Activated CD4-positive, alpha-beta T cell treated with anti-CD3 and anti-CD28 coated beads, Interleukin-2, amount 50 U/mL, for 4 hours (primary cell): ENCODE measurements around the gene RAB1A.
A peak's percentile ranks its signal among the peaks of the same experiment; 100 is the strongest.

Source experiments
- DNase-seq, 2 experiments: peaks; one replicate each; pipeline ENCODE4 v3.0.0-alpha.2; 2020

The RAB1A gene

GRCh38 chr2:65057391-65058052 lies 72.4 kb downstream of the RAB1A start:
- peak; percentile 33 to 42 for DNase-seq

DNA sequence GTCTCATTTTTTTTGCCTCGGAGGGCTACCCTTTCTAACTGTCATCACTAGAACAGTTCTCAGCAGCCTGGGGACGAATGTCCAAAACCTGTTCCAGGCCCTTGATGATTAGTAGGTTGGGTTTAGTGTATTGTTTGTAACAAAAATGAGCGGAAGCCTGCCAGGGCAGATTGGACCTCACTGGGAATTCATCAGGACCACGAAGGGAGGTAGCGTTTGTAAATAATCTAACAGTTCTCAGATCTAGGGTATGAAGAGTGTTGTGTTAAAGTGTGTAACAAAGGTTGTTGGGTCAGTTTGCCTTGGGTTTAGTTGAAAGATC lies 72.9 kb downstream of the RAB1A start:
- DNase-seq = no peak

DNA sequence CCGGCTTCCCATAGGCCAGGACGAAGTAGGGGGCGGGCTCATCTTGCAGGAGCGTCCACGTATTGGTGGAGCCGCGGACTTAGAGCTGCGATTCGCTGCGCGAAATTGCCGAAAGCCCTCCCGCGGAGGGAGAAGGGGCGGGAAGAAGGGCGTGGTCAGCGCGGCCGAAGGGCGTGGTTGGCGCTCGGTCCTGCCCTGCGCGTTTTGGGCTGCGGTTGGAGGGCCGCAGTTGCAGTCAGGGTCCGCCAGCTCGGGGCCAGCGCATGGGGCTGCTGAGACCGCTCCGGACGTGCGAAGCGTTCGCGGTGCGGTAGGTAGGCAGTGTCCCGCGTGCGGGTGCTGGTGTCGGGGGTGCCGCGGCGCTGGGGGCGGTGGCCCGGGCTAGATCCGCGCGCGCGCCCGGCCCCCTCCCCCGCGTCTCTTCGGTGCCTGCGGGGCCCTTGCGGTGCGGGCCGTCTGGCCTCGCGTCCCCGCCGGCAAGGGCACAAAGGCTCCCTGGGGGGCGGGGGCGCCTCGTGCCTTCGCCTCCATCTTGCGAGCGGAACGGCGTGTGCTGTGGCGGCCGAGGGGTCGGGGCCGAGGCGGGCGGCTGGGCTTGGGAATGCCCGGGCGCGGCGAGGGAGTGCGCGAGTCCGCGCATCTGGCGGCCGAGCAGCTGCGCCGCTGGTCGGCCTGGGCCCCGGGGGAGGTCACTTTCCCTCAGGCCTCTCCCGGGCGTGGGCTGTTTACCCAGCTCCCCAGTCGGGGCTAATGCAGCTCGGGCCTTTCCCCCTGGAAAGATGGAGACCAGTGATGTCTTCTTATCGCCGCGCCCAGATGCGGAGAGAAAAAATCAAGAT lies 73.5 kb downstream of the RAB1A start, which contains the start of gene CEP68:
Gene CEP68 (plus strand): TSS at position 202 of the 839 bp plus-strand sequence. CDS start 13,029 bp downstream, outside the sequence.
- DNase-seq = peak; percentile 95 to 96

DNA sequence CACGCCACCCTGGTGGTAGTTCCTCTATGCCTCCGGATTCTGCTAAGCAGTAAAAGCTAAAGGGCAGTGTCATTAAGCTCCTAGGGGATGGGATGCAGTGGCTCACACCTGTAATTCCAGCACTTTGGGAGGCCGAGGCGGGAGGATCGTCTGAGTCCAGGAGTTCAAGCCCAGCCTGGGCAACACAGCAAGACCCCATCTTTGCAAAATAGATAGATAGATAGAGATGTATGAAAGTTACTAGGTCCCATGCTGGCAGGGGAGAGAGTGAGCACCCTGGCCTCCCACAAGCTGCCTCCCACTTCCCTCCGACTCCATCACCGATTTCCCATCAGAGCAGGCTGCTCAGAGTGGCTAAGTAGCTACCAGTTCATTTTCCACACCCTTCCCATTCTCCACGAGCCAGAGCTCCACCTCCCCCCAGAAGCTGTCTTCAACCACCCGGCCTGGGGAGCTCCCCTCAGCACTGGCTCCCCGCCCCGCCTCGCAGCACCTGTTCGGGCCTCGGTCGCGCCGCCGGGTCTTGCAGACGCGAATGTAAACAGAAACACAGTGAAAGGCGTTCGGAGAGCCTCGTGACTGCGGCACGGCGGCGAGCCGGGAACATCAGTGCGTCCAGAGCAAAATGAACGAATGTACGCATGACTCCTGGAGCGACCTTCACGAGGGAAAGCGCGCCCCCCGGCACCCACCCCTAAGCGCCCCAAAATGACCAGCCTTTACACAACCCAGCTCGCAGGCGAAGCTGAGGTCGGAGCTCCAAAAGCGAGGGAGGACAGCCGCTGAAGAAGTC lies 74.3 kb downstream of the RAB1A start:
- DNase-seq = peak; percentile 43 to 47

DNA sequence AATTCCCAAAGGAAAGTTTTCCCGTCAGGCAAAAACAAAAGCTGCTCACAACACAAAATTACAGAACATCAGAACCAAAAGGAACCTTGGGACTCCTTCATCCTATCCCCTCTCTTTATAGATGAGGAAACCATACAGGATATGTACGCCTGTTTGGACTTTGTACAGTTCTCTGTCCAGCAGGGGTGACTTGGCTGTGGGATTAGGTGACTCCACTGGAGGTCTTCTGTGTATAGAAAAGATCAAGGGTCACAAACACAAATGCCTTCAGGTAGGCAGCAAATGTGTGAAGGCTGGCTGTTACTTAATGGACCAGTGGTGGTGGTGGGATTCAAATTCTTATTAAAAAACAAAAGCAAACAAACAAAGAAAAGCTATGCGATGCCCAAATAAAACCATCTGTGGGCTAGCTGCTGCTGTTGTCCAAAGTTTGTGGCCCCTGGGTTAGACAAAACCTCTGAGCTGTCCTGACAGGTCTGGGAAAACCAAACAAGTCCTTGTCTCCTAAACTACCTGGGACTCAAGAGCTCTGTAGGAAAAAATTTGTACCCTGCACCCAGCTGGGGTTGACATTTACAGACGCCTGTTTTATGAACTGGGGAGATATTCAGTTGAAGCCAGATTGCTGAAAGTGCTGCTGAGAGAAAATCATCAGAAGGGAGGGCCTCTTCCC lies 75.0 kb downstream of the RAB1A start:
- no peak for DNase-seq

GRCh38 chr2:65053199-65053598 lies 76.7 kb downstream of the RAB1A start:
- no peak for DNase-seq

DNA sequence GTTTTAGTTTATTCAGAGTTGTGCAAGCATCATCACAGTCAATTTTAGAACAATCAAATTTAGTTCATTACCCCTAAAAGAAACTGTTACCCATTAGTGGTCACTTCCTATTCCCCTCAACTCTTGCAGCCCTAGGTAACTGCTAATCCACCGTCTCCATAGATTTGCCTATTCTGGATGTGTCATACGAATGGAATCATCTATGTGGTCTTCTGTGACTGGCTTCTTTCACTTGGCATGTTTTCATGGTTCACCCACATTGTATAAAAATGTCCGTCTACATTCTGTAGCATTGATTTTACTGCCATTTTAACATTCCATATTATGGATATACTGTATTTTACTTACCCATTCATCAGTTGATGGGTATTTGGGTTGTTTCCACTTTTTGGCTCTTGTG lies 79.0 kb downstream of the RAB1A start:
- no peak for DNase-seq

GRCh38 chr2:65049010-65049639 lies 80.8 kb downstream of the RAB1A start:
- no peak for DNase-seq

GRCh38 chr2:65046633-65047407 lies 83.1 kb downstream of the RAB1A start:
- no peak for DNase-seq

DNA sequence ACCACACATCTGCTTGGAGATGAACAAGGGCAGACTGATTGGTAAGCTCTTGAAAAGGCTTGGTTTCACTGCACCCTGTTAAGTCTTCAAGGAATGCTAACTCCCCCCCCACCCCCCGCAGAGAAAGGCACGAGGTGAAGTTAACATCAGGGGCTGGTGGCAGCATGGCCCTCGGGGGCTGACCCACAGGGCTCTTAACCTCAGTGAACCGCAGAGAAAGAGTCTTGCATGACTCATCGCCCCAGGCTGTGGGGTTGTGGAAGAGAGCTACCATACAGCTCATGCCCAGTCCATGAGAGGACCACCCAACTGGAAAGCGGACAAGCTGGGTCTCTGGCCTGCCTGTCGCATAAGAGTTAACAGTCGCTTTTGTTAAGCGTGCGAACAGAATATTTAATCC lies 84.3 kb downstream of the RAB1A start:
- DNase-seq = no peak

- DNase-seq = no peak
These were observed 85.7 kb downstream of the RAB1A start for GRCh38 chr2:65044097-65044735.

- DNase-seq = no peak
These were observed 86.9 kb downstream of the RAB1A start for GRCh38 chr2:65043001-65043400.

DNA sequence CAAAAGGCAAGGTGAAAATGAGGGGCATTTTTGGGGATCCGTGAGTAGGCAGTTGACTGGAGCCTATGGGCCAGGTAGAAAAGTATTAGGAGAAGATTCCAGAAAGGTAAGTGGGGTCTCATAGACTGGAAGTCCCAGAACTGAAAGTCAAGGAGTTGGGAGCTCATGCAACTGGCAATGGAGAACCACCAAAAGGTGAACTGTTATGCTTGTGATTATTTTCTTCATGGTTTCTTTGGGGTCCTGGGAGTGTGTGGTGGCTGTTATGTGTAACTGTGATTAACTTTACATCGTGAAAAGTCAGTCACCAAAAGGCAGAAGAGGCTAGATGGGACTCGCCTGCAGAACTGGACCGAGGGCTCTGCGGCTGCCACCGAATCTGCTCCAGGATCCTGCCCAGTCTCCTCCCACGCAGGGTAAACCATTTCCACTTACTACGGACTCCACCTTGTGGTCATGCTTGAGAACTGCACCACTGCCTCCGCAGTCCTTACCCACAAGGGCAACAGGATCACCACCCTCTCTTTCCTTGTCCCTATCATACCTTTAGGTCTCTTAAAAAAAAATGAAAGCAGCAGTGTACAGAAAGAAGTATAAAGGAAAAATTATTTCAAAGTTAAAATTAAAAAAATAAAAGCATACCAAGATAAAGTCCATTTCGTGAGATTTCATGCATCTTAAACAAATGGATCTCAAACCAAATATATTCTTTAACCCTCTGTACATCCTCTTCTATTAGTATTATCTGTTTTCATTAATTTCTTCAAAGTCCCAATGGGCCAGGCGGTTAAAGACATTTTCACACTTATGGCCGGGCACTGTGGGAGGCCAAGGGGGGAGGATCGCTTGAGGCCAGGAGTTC lies 89.3 kb downstream of the RAB1A start:
- peak; percentile 71 to 73 for DNase-seq

DNA sequence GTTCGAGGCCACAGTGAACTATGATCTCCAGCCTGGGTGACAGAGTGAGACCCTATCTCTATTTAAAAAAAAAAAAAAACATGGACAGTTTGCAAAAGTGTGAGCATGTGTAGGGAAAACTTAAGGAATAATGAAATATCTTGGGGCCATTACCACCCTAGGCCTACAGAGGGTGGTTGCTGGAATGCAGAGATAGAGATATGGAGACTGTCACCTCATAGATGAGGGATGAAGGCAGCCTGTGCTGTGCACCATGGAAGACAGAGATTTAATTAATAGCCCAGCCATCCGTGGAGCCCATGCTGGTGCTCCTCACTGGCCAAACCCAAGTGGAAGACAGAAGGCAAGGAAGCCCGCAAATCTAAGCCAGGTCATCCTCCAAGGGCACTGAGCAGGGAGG lies 90.3 kb downstream of the RAB1A start:
- DNase-seq = no peak

DNA sequence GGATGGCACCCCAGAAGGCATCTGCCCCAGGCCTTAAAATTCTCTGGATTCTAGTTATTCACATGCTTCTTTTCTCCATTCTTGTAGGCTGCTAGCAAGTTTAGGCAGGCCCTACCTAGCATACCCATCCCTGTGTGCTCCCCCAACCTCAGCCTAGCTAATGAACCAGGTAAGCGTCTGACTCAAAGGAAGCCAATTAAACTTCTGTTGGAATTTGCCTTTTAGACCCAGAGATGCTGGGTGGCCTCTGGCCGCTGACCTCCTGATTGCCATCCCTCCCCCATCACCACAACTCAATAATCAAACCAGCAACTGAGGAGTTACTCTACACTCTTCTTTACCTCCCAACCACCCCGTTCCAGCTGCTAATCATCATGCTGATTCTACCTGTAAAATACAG lies 92.7 kb downstream of the RAB1A start:
- no peak for DNase-seq
